T-helper 2 cell (primary cell): Measurements from ENCODE around the gene GATB.

ENCODE experiments used
- DNase-seq, 5 experiments: peaks; one replicate each; pipeline versions ENCODE4 v3.0.0 to v3.0.0-alpha.2; 2012 to 2022

Gene GATB

GRCh38 chr4:151728679-151729078 lies 32.1 kb downstream of the GATB start:
- DNase-seq = no peak

- DNase-seq = no peak
Measured at GRCh38 chr4:151728006-151728405, 32.8 kb downstream of the GATB start.

GRCh38 chr4:151727365-151727764 lies 33.4 kb downstream of the GATB start:
- no peak for DNase-seq

GRCh38 chr4:151725087-151725486 lies 35.7 kb downstream of the GATB start:
- no peak for DNase-seq

GRCh38 chr4:151721916-151722315 lies 38.9 kb downstream of the GATB start:
- no peak for DNase-seq

- no peak for DNase-seq
Measured at GRCh38 chr4:151721466-151721865, 39.3 kb downstream of the GATB start.

- DNase-seq = no peak
Measured at GRCh38 chr4:151719956-151720334, 40.9 kb downstream of the GATB start.

- DNase-seq = no peak
Measured at GRCh38 chr4:151718984-151719955, 41.5 kb downstream of the GATB start.

GRCh38 chr4:151717909-151718628 lies 42.7 kb downstream of the GATB start:
- no peak for DNase-seq

GRCh38 chr4:151717314-151717713 lies 43.5 kb downstream of the GATB start:
- DNase-seq = no peak

- no peak for DNase-seq
Measured at GRCh38 chr4:151716324-151716723, 44.5 kb downstream of the GATB start.

GRCh38 chr4:151715881-151716280 lies 44.9 kb downstream of the GATB start:
- DNase-seq = no peak

GRCh38 chr4:151712777-151713176 lies 48.0 kb downstream of the GATB start:
- DNase-seq = no peak

- DNase-seq = no peak
Measured at GRCh38 chr4:151711646-151712045, 49.2 kb downstream of the GATB start.

GRCh38 chr4:151709587-151709986 lies 51.2 kb downstream of the GATB start:
- no peak for DNase-seq

- DNase-seq = no peak
Measured at GRCh38 chr4:151709071-151709470, 51.7 kb downstream of the GATB start.

- no peak for DNase-seq
Measured at GRCh38 chr4:151708100-151708499, 52.7 kb downstream of the GATB start.

- no peak for DNase-seq
Measured at GRCh38 chr4:151703401-151703800, 57.4 kb downstream of the GATB start.

GRCh38 chr4:151702256-151702655 lies 58.6 kb downstream of the GATB start:
- DNase-seq = no peak

GRCh38 chr4:151700566-151701316 lies 60.1 kb downstream of the GATB start:
- peak in 1 of 5 experiments; percentile 37 for DNase-seq

GRCh38 chr4:151698213-151698612 lies 62.6 kb downstream of the GATB start:
- DNase-seq = no peak

- no peak for DNase-seq
Measured at GRCh38 chr4:151694961-151695720, 65.7 kb downstream of the GATB start.
